Measurements from ENCODE around the gene PSME3.
"Not testable (repeated sequence)": the region's sequence is repeated elsewhere in the genome, so short reads cannot be mapped to it uniquely, and the experiment has no call there.

PSME3 gene

DNA sequence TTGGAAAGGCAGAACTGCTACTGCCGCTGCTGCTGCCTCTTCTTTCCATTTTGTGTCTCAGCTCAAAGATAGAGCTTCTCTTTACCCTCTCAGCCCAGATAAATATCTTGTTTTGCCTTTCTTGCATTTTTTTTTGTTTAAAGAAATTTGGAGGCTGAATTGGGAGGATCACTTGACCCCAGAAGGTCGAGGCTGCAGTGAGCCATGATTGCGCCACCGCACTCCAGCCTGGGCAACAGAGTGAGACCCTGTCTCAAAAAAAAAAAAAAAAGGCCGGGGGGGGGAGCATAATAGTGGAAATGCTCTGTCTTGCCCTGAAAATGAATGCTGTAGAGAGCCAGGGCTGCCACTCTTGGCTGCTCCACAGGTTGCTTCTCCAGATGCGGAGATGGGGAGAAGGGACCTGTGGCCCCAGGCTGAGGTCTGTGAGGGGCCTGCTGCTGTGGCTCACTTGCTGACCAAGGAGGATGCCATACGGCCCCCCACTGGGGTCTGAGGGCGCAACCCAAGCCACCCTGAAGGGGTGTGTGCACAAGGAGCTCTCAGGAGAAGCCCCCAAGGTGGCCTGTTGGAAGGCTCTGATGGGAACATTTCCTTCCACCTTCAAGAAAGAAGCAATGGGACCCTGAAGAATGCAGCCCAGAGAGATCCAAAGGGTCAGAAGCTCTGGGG is 45.9 kb downstream of the PSME3 start:
- DNase-seq = no peak

GRCh38 chr17:42879596-42879985 is 46.4 kb downstream of the PSME3 start:
- DNase-seq = no peak

- no peak for DNase-seq
These were observed 47.6 kb downstream of the PSME3 start for GRCh38 chr17:42880776-42881310.

GRCh38 chr17:42881706-42882105 is 48.5 kb downstream of the PSME3 start:
- not testable (repeated sequence) for DNase-seq

DNA sequence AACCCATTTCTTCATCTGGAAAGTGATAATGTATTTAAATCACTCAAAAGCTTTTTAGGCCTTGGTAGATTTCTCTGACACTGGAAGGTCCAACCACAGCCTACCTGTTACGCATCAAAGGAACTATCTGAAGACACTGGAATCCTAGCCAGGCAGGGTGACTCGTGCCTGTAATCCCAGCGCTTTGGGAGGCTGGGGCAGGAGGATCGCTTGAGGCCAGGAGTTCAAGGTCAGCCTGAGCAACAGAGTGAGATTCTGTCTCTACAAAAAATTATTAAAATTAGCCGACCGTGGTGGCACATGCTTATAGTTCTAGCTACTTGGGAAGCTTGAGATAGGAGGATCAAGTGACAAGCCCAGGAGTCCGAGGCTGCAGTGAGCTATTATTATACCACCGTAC is 49.0 kb downstream of the PSME3 start:
- no peak for DNase-seq

DNA sequence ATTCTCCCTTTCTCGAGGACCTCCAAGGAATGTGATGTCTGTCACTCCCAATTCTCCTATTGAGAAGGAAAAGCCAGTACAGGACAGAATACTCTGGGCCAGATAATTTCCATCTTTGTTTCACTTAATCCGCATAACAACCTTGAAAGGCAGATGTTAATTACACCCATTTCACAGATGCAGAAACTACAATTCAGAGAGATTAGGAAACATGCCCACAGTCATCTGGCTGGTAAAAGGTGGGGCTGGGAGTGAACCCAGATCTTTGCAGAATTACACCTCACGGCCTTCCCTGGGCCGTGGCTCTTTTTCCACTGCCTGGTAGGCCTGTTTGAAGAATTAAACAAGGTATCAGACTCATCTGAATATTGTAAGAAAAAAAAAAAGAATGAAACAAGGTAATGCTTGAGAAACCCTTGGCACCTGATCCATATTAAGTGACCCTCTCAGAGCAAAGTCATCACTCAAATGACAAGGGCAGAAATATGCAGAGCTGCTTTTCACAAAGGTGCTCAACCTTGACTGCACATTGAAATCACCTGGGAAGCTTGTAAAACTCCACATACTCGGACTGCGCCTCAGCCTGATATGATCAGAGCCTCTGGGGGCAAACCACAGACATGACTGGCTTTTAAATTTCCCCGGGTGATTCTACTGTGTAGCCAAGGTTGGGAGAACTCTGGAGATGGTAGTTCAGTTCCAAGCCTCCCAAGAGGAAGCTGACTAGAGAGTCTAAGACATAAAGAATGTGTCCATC is 50.8 kb downstream of the PSME3 start:
- DNase-seq = no peak

DNA sequence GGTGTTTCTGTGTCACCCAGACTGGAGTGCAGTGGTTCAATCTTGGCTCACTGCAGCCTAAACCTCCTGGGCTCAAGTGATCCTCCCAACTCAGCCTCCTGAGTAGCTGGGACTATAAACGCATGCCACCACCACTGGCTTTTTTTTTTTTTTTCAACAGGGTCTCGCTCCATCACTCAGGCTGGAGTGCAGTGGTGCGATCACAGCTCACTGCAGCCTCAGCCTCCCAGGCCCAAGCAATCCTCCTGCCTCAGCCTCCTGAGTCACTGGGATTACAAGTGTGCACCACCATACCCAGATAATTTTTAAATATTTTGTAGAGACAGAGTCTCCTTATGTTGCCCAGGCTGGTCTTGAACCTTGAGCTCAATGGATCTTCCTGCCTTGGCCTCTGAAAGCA is 52.6 kb downstream of the PSME3 start:
- DNase-seq = not testable (repeated sequence)

DNA sequence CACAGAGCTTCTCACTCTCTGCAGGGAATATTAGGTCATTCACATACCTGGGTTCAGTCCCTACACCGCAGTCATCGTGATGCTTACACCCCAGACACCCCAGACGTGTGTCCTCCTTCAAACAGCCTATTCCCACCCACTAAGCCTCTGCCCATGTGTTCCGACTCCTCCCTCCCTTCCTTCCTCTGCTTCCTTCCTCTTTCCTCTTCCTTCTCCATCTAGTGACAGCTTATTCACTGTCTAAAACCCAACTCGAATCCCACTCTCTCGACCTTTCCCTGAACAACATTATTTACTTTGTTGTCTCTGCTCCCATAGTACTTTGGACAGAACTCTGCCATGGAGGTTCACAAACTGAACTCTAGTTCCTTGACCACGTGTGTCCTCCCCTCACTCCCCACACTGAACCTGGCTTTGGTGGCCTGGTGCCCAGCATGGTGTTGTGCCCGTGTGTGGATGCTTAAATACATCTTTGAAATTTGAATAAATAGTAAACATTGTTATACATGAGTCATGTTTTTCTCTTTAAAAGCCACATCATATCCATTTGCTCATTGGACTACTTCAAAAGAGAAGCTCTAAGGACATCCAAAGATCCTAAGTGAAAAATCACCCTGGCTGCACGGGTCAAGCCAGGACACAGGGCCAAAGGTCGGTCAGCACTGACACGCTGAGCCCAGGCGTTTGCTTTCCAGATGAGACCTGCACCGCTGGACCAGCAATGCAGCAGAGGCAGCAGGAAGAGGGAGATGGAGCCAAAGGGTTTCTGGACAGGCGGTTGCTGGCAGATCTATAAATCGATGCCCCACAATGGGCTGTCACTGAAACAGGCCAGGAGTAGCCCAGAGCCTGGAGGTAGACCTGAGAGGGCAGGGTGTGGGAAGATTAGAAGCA is 53.3 kb downstream of the PSME3 start:
- no peak for DNase-seq

- no peak for DNase-seq
These were observed 56.6 kb downstream of the PSME3 start for GRCh38 chr17:42889809-42890208.

DNA sequence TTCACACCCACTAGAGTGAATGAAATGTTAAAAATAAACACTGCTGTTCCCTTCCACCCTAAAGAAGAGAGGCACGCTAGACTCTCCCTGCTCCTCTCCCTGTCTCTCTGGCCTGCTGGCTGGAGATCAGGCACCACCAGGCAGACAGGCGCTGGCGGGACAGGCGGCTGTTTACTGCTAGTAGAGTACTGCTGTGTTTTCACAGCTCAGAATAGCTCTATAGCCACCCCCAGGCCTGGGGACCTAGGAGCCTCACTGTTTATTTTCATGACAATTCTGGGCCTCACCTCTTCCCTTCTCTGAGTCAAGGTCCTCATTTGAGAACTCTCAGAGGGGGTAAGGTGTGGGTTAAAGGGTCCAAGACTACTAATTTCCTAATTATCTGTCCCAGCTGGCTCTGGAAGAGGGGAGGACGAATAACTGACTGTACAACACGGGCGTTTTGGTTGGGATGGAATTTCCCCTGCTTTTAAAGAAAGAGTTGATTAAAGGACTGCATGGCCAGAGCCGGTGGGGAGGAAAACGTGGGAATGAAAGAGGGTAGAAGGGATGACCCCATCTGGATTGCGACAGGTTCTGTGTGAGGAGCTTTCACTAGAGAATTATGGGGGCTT is 58.4 kb downstream of the PSME3 start:
- DNase-seq = no peak

- DNase-seq = no peak
These were observed 60.2 kb downstream of the PSME3 start for GRCh38 chr17:42893359-42893758.
